Stimulated activated CD8-positive, alpha-beta memory T cell treated with anti-CD3 and anti-CD28 coated beads, Interleukin-2, amount 100 ng/mL, for 1 hour (primary cell): ENCODE measurements around the gene MTUS2.
"Not testable (repeated sequence)": the region's sequence is repeated elsewhere in the genome, so short reads cannot be mapped to it uniquely, and the experiment has no call there.

ENCODE experiments used
- DNase-seq, 2 donors: peaks; one replicate each; pipeline ENCODE4 v3.0.0-alpha.2; 2020; ENCODE audit warnings: low read depth in 2 of 2

Gene MTUS2

GRCh38 chr13:29162638-29163235 lies 342.6 kb downstream of the MTUS2 start:
- DNase-seq = no peak

GRCh38 chr13:29164116-29164515 lies 344.0 kb downstream of the MTUS2 start:
- no peak for DNase-seq

- DNase-seq = no peak
Observed at GRCh38 chr13:29165216-29165615, 345.1 kb downstream of the MTUS2 start.

GRCh38 chr13:29165840-29166239 lies 345.7 kb downstream of the MTUS2 start:
- DNase-seq = no peak

GRCh38 chr13:29170436-29171082 lies 350.4 kb downstream of the MTUS2 start:
- no peak for DNase-seq

GRCh38 chr13:29171244-29171643 lies 351.1 kb downstream of the MTUS2 start:
- DNase-seq = no peak

- DNase-seq = no peak
Observed at GRCh38 chr13:29174093-29174492, 354.0 kb downstream of the MTUS2 start.

GRCh38 chr13:29175250-29175873 lies 355.2 kb downstream of the MTUS2 start:
- DNase-seq = no peak

- no peak for DNase-seq
Observed at GRCh38 chr13:29180055-29180454, 359.9 kb downstream of the MTUS2 start.

GRCh38 chr13:29182216-29182615 lies 362.1 kb downstream of the MTUS2 start:
- DNase-seq = no peak

- no peak for DNase-seq
Observed at GRCh38 chr13:29185926-29186325, 365.8 kb downstream of the MTUS2 start.

GRCh38 chr13:29187584-29187983 lies 367.4 kb downstream of the MTUS2 start:
- DNase-seq = no peak

- DNase-seq = no peak
Observed at GRCh38 chr13:29190298-29190697, 370.2 kb downstream of the MTUS2 start.

GRCh38 chr13:29193083-29193482 lies 372.9 kb downstream of the MTUS2 start:
- DNase-seq = no peak

GRCh38 chr13:29195456-29195855 lies 375.3 kb downstream of the MTUS2 start:
- no peak for DNase-seq

- no peak for DNase-seq
Observed at GRCh38 chr13:29196409-29197074, 376.4 kb downstream of the MTUS2 start.

- not testable (repeated sequence) for DNase-seq
Observed at GRCh38 chr13:29202753-29203152, 382.6 kb downstream of the MTUS2 start.

- DNase-seq = no peak
Observed at GRCh38 chr13:29204651-29205050, 384.5 kb downstream of the MTUS2 start.

GRCh38 chr13:29210676-29211075 lies 390.5 kb downstream of the MTUS2 start:
- no peak for DNase-seq

- not testable (repeated sequence) for DNase-seq
Observed at GRCh38 chr13:29211162-29211561, 391.0 kb downstream of the MTUS2 start.

- DNase-seq = no peak
Observed at GRCh38 chr13:29222458-29222857, 402.3 kb downstream of the MTUS2 start.

GRCh38 chr13:29224206-29224605 lies 404.1 kb downstream of the MTUS2 start:
- no peak for DNase-seq

- DNase-seq = no peak
Observed at GRCh38 chr13:29227576-29227975, 407.4 kb downstream of the MTUS2 start.
